Measurements from ENCODE around the gene ARMC10. TPM values are rescaled to one million over a fixed set of nuclear protein-coding genes. Genes with fewer than 3 reads are reported as not detected.

Gene ARMC10
- total and polyA plus RNA-seq, 9 of the 15 experiments (the other 6 are each of a cell fraction or from before 2014, with no cell fraction given): 17.0 to 113 (median 72.6) TPM

- FAIRE-seq (no peak), ATAC-seq (no peak), DNase-seq (ENCODE audit: extremely low read depth in 1 of 4, low spot score in 3 of 4) (no peak)
- Histone ChIP-seq H3K4me1 (replicated peaks in 1 of 2; ENCODE audit: control insufficient read depth in 2 of 2, insufficient read depth in 2 of 2, low read length in 2 of 2) (peaks cover 14 to 38% of the 10 kb centered on the region in 2 experiments), H2AFZ (ENCODE audit: low read depth, low read length) (no peak overlapping the region), H3K4me3 (no peak overlapping the region), H3K36me3 (ENCODE audit: control insufficient read depth, insufficient read depth, low read length) (peaks cover 36% of the 10 kb centered on the region), H3K9me1 (ENCODE audit: control insufficient read depth, insufficient read depth, low read length) (no peaks in the 10 kb centered on the region), H3K4me2 (ENCODE audit: insufficient read depth, low read length) (no peak overlapping the region), H3K27ac (ENCODE audit: extremely low read depth, low read depth, low read length) (no peak overlapping the region), H4K20me1 (replicated peaks; ENCODE audit: control insufficient read depth, insufficient read depth, low read length) (0 out of 2 replicates have a peak, but pooled peaks cover 4% of the 10 kb centered on the region), H3K9me3 (replicated peaks; ENCODE audit: control insufficient read depth, insufficient read depth, low read depth, low read length) (no peaks in the 10 kb centered on the region), H3K27me3 (ENCODE audit: control insufficient read depth in 2 of 2, insufficient read depth in 2 of 2, low read length in 2 of 2) (no peaks in the 10 kb centered on the region), H3K79me2 (ENCODE audit: control insufficient read depth, insufficient read depth, low read length) (no peaks in the 10 kb centered on the region), H3K9ac (ENCODE audit: insufficient read depth in 1 of 2, low read depth in 2 of 2, low read length in 2 of 2) (no peak overlapping the region)
- WGBS (ENCODE audit: insufficient coverage, low coverage, missing lambda C conversion rate): 53% methylated on average over 3 of the region's 3 CpGs
- intact Hi-C loops (cut with micrococcal nuclease): no loop called here
- ChIA-PET POLR2A (interaction anchor here (0.5 to 1.1 kb wide), 4 partner anchors 20 to 72 kb away, joined by 3 to 4 read pairs (median 3); partner anchors contain the start of genes ARMC10, FBXL13 and NAPEPLD), CTCF (ENCODE audit: low intra/inter-chr PET ratio) (no interaction called here)
- in situ Hi-C loops (cut with MboI): no loop called here
- no TSS peak for BruUV-seq (replicated peaks)
- TF ChIP-seq SNIP1 (IDR thresholded peaks at IDR 0.05; ENCODE audit: low read depth): no peak
- no peak for TF ChIP-seq HMG20B (CRISPR knock-in tag; IDR thresholded peaks at IDR 0.05)
- no peak for TF ChIP-seq GABPA (tag; conservative IDR thresholded peaks at IDR 0.05; ENCODE audit: low read depth)
- TF ChIP-seq CREB1 (IDR thresholded peaks at IDR 0.05): no peak
- TF ChIP-seq CREB1 (CRISPR knock-in tag; IDR thresholded peaks at IDR 0.05): no peak
- no peak for TF ChIP-seq PTBP1 (IDR thresholded peaks at IDR 0.05; ENCODE audit: low read depth, low read length)
- no peak for TF ChIP-seq SRSF1 (IDR thresholded peaks at IDR 0.05; ENCODE audit: low read depth, low read length)
- TF ChIP-seq SFPQ (IDR thresholded peaks at IDR 0.05; ENCODE audit: low read depth, low read length): no peak
- no peak for TF ChIP-seq CTCFL (IDR thresholded peaks at IDR 0.05; ENCODE audit: borderline replicate concordance, insufficient read depth, low read depth, low read length, poor library complexity, severe bottlenecking)
- TF ChIP-seq THRA (IDR thresholded peaks at IDR 0.05): no peak
- no peak for TF ChIP-seq ZNF140 (CRISPR knock-in tag; IDR thresholded peaks at IDR 0.05)
- no peak for TF ChIP-seq SMAD4 (CRISPR knock-in tag; conservative IDR thresholded peaks at IDR 0.05)
- TF ChIP-seq SREBF1 (IDR thresholded peaks at IDR 0.05; ENCODE audit: borderline replicate concordance, low read depth, low read length): no peak
- no peak for TF ChIP-seq CBX2 (IDR thresholded peaks at IDR 0.05; ENCODE audit: insufficient read depth, low read length, poor library complexity, severe bottlenecking)
- no peak for TF ChIP-seq NR2C2 (CRISPR knock-in tag; IDR thresholded peaks at IDR 0.05)
- TF ChIP-seq NR2C2 (tag; IDR thresholded peaks at IDR 0.05): no peak
- no peak for TF ChIP-seq ZNF75A (CRISPR knock-in tag; IDR thresholded peaks at IDR 0.05)
- no peak for TF ChIP-seq ZSCAN29 (IDR thresholded peaks at IDR 0.05)
Observed at GRCh38 chr7:103123529-103123928, 48.6 kb downstream of the ARMC10 start.

Data from K562 (cell line).